T-helper 2 cell (primary cell): Measurements from ENCODE around the gene LRP5.

Source experiments
- DNase-seq, 5 experiments: peaks; one replicate each; pipeline versions ENCODE4 v3.0.0 to v3.0.0-alpha.2; 2012 to 2022

Gene LRP5

GRCh38 chr11:68372625-68373024 lies 60.2 kb downstream of the LRP5 start:
- DNase-seq, result no peak

DNA sequence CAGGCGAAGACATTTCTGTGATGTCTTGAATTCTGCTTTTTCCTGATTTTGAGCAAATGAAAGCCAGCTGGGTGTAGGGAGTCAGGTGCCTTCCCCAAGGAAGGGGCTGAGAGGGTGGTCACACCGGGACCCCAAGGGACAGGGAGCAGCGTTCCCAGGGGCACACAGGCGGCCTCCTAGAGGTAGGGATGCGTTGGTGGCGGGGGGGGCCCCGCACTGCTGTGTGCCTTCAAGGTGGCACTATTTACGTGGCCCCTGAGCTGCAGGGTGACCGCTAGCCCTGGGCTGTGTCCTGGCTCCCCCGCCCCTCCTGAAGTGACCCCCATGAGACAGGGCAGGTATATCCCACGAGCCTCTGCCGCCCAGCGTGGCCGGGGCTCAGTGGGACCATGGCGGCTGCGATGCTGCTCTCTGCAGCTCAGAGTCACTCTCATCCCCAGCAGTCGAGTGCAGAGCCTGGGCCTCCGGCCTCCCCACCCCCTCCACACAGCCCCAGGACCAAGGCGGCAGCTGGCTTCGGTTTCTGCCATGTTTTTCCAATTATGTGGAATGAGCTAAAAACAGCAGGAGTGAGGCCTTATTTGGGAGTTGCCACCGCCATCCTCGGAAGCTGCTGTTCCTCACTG lies 60.9 kb downstream of the LRP5 start:
- no peak for DNase-seq

- no peak for DNase-seq
Measured at GRCh38 chr11:68373815-68374501, 61.6 kb downstream of the LRP5 start.

- no peak for DNase-seq
Measured at GRCh38 chr11:68374531-68374930, 62.1 kb downstream of the LRP5 start.

DNA sequence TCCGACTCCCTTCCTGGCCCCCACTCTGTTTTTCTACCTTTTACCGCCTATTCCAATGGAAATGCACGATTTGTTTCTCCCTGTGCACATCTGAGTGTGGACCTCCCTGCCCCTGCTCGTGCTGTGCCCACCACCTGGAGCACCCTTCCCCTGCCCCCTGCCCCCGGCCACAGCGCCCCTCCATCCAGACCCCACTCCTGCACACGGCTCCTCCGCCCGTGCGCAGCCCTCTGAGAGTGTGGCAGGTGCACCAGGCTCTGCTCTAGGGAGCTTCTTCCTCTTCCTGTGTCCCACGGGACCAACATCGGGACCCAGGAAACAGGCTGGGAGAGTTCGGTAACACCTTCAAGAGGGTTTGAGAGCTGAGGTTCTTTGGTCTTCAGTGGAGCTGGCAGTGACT lies 62.9 kb downstream of the LRP5 start:
- DNase-seq, result no peak

DNA sequence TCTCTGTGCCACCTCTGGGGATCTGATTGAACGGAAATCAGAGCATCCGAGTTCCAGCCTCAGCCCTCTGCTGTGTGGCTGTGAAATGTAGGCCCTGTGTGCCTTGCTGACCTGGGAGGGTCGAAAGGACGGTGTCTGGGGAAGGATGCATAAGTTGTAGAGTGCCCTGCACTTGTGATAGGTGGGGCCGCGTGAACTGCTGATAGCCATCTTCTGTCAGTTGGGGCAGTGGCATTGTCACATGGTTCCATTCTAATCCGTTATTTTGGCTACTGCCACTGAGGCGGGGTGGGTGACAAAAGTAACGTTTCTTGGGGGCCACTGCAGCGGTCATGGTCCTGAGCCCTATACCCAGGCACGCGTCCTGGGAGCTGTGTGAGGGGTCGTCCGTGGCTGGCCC lies 63.4 kb downstream of the LRP5 start:
- DNase-seq, result no peak

- no peak for DNase-seq
Measured at GRCh38 chr11:68377389-68377795, 65.0 kb downstream of the LRP5 start.

GRCh38 chr11:68379206-68379605 lies 66.8 kb downstream of the LRP5 start:
- DNase-seq, result no peak

DNA sequence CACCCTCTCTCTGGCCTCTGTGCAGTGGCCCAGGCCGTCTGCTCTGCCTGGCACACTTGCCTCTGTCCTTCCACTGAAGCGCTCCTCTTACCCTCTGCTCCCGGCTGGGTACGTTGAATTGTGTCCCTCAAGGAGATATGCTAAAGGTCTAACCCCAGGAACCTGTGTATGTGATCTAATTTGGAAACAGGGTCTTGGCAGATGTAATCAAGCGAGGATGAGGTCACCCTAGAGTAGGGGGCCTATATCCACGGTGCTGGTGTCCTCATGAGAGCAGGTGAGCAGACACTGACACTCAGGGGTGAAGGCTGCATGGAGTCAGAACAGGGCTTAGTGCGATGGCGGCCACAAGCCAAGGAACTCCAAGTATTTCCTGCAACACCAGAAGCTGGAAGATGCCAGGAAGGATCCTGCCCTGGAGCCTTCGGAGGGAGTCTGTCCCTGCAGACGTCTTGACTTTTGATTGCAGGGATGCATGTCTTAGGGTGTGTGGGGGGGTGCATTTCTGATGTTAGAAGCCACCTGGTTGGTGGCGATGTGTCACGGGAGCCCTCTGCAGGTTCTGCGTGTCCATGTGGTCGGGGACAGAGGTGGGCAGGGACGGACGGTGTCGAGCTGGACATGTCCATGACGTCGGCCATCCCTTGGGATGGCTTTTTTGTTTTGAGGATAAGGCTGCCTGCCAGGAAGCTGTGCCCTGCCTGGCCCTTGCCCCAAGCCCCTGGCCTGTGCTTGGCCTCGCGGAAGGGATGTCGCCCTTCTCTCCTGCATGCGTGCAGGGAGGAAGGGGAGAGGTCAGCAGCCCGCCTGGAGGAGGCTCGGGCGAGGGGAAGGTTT lies 68.6 kb downstream of the LRP5 start:
- no peak for DNase-seq

DNA sequence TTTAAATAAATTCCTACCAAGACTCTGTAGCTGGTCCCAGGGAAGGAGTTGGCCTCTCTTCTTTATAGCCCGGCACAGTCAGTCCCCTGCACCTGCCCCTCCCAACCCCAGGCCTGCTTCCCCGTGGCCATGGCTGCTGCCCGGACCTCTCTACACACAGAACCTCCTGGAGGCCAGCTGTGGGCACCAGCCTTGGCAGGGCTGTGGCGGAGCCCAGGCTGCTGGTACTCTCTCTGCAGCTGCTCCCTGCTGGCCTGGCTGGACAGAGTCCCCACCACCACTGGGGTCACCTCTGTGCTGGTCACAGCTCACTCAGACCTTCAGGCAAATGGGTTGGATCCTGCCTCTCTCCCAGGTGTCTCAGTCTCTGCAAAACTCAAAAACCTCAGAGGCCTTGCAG lies 69.3 kb downstream of the LRP5 start:
- no peak for DNase-seq

GRCh38 chr11:68382358-68382998 lies 70.1 kb downstream of the LRP5 start:
- DNase-seq, result no peak

DNA sequence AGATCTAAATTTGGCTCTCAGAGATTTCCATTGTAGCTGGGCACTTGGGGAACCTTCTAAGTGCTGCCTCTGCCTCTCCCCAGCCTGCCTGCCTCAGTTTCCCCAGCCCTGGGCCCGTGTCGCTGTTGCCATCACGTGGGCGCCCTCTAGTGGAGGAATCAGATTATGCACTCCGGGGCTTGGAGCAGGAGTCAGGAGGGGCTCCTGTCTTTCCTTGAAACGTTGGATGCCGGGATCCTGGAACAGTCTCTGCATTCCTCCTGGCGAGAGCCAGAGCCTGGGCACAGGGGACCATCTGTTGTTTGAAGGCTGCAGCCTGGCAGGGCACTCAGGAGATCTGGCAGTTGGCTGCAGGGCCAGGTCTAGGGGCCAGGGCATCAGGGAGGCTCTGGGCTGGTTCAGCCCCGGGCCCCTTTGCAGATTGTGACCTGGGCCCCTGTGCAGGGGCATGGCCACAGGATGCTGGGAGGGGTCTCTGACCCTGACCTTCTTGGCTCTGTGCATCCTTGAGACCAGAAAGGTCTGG lies 71.6 kb downstream of the LRP5 start:
- peak; percentile 18 to 50 (median 48) for DNase-seq

- DNase-seq, result no peak
Measured at GRCh38 chr11:68384530-68385081, 72.2 kb downstream of the LRP5 start.

DNA sequence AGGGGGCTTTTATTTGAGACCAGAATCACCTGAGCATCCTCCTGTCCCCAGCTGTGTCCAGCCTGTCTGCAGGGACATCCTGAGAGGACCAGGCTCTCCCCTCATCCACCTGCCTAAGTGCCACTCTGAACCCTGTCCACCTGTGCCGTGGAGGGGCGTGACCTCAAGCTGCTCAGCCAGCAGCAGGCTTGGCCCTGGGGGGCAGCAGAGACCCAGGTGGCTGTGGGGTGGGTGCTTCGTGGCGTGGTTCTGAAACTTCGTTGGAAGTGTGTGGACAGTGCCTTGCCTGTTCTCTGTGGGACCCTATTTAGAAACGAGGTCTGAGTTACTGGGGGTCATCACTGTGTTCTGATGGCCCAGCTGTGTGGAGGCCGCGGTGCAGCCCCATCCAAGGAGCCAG lies 72.7 kb downstream of the LRP5 start:
- DNase-seq, result no peak

DNA sequence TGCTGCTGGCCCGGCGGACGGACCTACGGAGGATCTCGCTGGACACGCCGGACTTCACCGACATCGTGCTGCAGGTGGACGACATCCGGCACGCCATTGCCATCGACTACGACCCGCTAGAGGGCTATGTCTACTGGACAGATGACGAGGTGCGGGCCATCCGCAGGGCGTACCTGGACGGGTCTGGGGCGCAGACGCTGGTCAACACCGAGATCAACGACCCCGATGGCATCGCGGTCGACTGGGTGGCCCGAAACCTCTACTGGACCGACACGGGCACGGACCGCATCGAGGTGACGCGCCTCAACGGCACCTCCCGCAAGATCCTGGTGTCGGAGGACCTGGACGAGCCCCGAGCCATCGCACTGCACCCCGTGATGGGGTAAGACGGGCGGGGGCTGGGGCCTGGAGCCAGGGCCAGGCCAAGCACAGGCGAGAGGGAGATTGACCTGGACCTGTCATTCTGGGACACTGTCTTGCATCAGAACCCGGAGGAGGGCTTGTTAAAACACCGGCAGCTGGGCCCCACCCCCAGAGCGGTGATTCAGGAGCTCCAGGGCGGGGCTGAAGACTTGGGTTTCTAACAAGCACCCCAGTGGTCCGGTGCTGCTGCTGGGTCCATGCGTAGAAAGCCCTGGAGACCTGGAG lies 74.1 kb downstream of the LRP5 start:
- DNase-seq, result no peak

GRCh38 chr11:68387840-68388239 lies 75.4 kb downstream of the LRP5 start:
- DNase-seq, result no peak

GRCh38 chr11:68388595-68389198 lies 76.3 kb downstream of the LRP5 start:
- DNase-seq, result no peak

GRCh38 chr11:68390315-68390714 lies 77.9 kb downstream of the LRP5 start:
- DNase-seq, result no peak

DNA sequence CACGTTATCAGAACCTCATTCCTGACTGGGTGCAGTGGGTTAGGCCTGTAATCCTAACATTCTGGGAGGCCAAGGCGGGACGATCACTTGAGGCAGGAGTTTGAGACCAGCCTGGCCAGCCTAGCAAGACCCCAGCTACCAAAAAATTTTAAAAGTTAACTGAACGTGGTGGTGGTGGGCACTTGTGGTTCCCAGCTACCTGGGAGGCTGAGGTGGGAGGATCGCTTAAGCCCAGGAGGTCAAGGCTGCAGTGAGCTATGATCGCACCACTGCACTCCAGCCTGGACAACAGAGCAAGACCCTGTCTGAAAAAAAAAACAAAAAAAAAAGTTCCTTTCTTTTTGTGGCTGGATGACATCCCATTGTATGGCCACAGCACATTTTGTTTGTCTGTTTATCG lies 80.4 kb downstream of the LRP5 start:
- no peak for DNase-seq

- DNase-seq, result no peak
Measured at GRCh38 chr11:68396516-68396915, 84.1 kb downstream of the LRP5 start.

DNA sequence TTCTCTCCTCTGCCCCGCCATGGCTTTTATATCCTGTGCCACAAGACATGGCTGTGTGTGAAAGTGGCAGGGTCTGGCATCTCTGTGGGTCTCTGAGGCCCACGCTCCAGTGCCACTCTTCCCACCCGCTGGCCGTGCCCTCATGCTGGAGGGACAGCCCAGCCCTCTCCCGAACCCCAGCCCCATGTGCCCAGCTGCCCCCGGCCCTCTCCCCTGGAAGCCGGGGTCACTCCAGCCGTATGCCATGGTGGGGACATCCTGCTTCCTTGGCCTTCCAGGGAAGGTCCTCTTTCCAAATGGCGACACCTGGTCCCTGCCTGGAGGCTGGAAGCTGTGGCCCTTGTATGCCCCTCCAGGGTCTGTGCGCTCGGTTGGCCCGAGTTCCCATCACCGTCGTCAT lies 84.9 kb downstream of the LRP5 start:
- no peak for DNase-seq
